Measurements from ENCODE around the gene SURF4.
"Not testable (repeated sequence)": the region's sequence is repeated elsewhere in the genome, so short reads cannot be mapped to it uniquely, and the experiment has no call there.

The SURF4 gene

DNA sequence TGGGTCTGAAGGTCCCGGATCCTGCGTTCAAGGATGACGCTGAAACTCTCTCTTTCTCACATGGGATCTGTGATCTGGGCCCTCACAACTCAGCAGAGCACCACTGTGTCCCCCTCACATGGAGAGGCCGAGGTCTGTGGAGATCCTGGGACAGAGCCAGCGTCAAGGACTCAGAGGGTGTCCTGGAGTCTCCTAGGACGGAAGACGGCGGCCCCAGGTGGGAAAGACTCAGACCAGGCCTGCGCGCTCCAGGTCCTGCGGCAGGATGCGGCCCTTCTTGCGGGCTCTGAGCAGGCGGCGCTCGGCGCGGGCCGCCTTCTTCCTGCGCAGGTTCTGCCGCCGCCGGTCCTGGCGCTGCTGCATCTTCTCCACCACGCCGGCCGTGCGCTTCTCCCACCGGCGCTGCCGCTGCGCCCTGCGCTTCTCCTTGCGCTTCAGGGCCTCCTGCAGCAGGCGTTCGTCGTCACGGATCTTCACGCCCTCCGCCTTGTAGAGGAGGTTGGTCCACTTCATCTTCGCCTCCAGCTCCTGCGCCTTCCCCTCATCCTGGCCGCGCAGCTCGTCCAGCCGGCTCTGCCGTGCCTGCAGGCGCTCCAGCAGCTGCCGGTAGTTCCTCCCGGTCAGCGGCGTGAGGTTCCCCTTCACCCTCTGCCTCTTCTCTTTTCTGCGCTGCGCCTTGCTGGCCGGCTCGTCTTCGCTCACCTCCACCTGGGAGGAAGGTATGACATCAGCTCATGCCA is 44.0 kb downstream of the SURF4 start:
- no peak for DNase-seq

DNA sequence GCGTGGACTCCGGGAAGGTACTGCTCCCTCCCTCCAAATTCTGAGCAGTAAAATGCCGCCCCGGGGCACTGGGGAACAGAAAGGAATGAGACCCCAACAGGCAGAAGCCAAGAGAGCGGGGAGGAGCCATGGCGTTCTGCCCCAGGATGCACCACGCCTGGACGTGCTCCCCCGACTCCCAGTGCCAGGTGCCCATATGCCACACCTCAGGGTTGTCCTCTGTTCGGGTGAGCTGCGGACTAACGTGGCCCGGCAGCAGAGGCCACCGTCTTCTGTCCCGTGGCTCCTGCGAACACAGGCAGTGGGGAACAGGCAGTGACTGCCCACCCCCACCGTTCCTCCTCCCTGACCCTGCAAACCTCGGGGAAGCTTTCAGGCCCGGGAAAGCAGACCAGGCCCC is 44.6 kb downstream of the SURF4 start:
- DNase-seq: no peak

- not testable (repeated sequence) for DNase-seq
Observed at GRCh38 chr9:133329306-133330156, 46.3 kb downstream of the SURF4 start.

DNA sequence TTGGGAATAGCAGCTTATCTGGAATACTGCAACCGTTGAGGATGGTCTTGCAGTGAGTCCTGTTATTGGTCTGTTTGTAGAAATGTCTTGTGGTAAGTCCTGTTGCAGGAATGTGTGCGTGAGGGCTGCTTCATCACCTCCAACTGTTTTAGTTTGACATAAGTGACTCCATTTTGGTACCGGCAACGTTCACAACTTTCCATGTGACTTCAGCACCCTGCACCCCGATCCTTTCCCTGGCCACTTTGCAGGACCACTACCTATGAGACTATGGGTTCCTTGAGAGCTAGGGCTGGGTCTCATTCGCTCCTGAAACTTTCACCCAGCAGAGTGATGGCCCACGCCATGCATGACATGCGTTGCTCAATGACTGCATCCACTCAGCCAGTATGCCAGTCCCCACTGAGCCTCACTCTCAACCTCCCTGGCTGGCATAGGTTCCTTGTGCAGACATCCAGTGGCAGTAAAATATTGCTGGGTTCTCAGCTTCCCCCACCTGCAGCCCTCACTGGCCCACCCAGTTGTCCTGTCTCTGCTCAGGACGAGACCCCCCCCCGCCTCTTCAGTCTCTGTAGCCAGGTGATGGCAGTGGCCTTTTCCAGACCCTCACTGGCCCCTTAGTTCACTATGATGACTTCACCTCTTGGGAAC is 47.9 kb downstream of the SURF4 start:
- no peak for DNase-seq

DNA sequence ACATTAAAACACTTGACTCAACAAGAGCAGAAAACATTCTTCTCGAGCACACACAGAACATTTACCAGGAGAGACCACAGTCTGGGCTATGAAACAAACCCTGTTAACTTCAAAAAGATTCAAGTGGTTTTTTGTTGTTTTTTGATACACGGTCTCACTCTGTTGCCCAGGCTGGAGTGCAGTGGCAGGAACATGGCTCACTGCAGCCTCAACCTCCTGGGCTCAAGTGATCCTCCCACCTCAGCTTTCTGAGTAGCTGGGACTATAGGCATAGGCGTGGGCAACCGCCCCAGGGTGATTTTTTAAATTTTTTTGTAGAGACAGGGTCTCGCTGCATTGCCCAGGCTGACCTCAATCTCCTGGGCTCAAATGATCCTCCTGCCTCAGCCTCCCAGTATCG is 48.8 kb downstream of the SURF4 start:
- DNase-seq: not testable (repeated sequence)

- no peak for DNase-seq
Observed at GRCh38 chr9:133323991-133324703, 51.7 kb downstream of the SURF4 start.

- DNase-seq: no peak
Observed at GRCh38 chr9:133323211-133323610, 52.6 kb downstream of the SURF4 start.

DNA sequence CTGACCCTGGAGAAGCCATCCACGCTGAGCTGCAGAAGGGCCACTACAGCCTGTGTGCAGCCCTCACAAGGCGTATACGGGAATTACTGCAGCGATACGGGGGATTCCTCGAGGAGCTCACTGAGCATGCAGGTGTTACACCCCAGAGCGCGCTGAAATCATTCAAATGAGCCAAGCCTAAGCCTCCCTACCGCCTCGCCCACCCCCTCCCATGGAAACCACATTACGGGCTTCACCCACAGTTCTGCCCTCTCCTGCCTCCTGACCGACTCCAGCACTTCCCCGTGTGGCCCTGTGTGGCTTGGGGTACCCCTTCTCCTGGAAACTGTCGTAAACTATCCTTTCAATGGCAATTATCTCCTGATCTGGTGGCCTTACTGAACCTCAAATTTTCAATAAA is 53.2 kb downstream of the SURF4 start:
- DNase-seq: no peak

DNA sequence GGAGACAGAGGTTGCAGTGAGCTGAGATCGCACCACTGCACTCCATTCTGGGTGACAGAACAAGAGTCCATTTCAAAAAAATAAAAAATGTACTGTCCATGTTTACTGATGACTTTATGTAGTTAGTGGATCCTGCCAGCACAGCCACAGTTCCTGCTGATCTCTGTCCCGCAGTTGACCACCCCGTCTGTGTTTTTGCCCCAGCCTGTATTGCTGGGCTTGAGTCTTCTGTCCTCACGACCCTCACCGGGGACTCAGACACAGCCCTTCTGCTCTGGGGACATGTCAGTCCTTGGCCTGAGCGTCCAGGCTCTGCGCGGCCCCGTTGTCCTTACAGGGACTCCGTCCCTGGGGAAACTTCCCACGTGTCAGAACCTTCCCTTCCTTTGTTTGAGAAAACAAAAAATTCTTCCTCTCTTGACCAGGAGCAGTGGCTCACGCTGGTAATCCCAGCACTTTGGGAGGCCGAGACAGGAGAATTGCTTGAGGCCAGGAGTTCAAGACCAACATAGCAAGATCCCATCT is 54.4 kb downstream of the SURF4 start:
- no peak for DNase-seq

- no peak for DNase-seq
Observed at GRCh38 chr9:133320421-133320881, 55.4 kb downstream of the SURF4 start.

DNA sequence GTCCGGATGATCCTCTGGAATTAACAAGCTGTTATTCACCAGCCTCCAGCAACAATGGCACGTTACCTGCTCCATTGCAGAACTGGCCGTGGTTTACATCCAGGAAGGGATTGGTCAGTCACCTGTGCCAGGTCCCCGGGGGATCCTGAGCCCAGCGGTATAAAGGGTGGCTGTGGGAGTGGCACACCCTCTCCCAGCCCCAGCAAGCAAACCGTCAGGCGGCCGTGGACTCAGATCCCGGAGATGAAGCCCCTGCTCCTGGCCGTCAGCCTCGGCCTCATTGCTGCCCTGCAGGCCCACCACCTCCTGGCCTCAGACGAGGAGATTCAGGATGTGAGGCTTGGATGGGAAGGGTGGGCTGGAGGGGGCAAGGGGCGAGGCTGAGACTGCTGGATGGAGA is 58.3 kb downstream of the SURF4 start:
- not testable (repeated sequence) for DNase-seq

DNA sequence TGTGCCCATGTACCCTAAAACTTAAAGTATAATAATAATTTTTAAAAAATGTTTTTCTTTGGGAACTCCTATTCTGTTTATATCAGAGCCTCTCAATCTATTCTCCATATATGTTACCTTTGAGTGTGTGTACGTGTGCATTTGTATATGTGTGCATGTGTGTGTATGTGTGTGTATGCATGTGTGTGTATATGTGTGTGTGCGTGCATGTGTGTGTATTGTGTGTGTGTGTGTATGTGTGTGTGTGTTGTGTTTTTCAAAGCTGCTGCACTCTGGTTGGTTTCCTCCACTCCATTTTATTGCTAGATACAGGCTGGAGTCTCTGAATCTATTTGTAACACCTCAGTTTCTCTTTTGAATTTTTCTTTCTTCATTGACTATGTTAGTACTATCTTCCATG is 59.9 kb downstream of the SURF4 start:
- DNase-seq: no peak
